HG02981 (cell line): Measurements from ENCODE around the gene NFYC.

Experiments
- ATAC-seq: cut with Tn5 transposase; IDR thresholded peaks from one replicate; pipeline ENCODE4 v1.9.1; 2021; ENCODE audit warnings: mild to moderate bottlenecking, moderate library complexity; ENCODE audit not compliant: unreplicated experiment

The NFYC gene

DNA sequence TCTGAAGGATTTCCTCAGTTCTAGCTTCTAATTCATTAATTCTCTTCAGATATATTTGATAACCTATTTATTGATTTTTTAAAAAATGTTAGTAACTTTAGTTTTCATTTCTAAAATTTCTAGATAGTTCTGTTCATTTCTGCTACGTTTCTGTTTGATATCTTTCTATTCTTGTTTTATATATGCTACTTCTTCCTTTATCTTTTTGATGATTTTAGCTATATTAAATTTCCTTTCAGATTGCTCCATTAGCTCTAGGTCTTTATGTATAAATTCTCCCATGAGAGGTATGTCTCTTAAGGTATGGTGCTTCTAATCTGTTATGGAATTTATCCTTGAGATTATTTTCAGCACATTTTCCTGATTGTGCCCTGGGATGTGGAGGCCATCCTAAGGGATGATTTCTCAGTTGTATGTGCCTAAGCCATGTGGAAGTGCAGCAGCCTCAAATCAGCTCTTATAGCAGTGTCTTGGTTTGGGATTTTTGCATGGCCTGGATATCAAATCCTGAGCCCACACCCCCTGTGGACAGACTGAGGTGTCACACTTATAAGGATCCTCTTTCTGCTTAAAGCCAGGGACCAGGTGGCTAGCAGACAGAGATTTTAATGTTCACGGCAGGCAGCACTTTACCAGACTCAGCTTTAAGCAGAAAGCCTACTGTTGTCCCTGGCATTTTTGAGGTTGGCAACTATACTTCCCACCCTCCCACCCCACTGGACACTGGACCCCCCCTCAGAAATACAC is 85.9 kb downstream of the NFYC start:
- ATAC-seq, result no peak

- no peak for ATAC-seq
Measured at GRCh38 chr1:40780678-40781607, 89.4 kb downstream of the NFYC start.

DNA sequence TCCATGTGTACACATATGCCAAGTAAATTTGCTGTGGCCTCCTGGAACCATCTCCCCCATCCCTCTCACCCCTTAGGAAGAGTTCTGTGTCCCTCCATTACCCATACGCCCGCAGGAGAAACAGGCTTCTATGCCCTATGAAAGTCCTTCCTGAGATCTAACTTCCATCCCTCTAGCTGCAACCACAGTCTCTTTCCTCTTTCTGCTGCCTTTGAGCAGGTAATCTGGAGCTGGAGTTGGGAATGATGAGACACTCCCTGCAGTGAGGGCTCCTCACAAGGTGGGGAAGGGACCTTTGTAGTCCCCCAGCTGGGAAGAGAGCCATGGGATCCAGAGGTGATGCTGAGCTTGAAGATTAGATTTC is 90.1 kb downstream of the NFYC start:
- ATAC-seq, result no peak

DNA sequence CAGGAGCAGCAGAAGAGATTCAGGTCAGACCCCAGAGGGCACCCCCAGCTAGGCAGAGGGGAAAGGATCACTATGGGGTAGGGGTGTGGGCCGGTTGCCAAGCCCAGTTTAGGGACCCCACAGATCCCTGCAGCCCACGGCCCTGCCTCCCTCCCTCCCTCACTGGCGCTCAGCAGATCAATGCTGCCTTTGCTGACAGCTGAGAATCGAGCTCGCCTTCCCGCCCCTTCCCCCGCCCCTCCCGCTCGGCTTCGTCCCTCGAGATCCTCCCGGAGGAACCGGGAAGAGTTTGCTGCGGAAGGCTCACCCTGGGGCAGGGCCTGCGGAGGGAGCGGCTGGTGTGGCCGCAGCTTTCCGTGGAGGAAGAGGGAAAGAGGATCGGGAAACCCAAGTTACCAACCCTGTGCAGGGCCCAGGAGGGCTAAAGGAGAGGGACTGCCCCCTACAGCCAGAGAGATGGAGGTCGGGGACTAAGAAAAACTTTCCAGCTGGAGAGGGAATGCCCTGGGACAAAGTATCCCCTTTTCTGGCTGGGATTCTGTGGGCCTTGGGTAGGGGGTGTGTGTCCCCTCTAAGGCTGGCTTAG is 91.0 kb downstream of the NFYC start:
- ATAC-seq, result no peak

DNA sequence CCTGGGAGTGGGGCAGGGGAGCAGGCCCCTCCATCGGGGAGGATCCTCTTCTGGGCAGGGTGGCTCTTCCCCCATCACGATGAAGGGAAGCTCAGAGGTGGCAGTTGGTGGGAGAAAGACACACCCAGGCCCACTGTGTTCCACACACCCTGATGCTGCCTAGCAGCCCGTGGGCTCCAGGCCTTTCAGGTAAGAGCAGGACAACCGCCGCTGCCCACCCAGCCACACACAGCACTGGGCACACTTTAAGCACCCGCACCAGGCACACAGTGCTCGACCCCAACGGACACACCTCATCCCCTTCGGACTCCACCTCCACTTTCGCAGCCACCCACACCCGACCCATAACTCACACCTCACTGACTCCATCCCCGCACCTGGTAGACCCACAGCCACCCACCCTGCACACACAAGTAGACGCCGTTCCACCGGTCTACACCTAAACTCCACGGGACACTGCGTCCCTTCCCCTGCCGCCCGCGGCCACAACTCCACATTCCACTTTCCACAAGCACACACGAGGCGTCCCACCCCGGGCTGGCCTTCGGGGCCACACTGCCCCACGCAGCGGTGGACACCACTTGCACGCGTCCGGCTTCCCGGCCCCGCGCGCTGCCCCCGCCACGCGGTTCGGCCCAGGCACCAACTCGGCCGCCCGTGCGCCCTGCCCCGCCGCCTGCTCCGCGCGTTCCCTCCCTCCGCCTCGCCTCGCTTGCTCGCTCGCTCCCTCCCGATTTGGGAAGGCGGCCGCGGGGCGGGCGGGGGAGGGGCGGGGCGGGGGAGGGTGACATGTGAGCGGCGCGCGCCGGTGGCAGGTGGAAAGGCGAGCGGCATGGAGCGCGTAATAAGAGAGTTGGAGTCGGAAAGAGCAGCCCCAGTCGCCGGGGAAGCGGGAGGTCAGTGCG is 91.7 kb downstream of the NFYC start, which contains the start of gene KCNQ4:
Gene KCNQ4 (plus strand): TSS at position 787 of the 905 bp plus-strand sequence. CDS start 307 bp downstream, outside the sequence.
- ATAC-seq, result no peak

DNA sequence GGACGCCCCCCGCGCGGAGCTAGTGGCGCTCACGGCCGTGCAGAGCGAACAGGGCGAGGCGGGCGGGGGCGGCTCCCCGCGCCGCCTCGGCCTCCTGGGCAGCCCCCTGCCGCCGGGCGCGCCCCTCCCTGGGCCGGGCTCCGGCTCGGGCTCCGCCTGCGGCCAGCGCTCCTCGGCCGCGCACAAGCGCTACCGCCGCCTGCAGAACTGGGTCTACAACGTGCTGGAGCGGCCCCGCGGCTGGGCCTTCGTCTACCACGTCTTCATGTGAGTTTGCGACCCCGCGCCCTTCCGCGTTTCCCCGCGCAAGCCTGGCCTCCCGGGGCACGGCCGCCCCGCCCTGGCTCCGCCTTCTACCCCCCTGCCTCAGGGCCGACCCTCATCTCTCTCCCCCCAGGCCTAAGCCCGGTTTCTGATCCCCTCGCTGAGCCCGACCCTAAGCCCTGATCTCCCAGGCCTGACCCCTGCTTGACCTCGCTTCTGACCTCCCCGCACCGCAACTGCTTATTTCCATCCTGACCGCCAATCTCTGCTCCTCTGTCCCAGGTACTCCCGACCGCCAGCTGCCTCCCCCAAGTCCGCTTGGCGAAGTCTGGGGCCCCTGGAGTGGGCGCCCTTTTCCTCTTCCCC is 92.8 kb downstream of the NFYC start:
- ATAC-seq, result no peak

- no peak for ATAC-seq
Measured at GRCh38 chr1:40784771-40785151, 93.3 kb downstream of the NFYC start.

DNA sequence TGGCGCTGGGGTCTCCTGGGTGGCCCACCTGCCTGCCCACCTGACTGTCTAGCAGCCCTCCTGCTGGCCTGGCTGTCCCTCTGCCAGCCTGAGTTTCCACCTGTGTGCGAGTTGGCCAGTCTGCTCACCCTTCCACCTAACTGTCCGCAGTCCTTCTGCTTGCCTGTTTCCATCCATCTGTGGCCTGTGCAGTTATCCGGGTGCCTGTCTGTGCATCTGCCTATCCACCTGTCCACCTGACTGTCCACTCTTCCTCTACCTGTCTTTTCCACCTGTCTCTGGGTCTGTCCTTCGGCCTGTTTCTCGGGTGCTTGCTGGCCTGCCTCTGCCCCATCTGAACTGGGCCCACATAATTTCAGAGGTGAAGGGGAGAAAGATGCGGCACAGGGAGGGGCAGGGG is 93.9 kb downstream of the NFYC start:
- ATAC-seq, result no peak

DNA sequence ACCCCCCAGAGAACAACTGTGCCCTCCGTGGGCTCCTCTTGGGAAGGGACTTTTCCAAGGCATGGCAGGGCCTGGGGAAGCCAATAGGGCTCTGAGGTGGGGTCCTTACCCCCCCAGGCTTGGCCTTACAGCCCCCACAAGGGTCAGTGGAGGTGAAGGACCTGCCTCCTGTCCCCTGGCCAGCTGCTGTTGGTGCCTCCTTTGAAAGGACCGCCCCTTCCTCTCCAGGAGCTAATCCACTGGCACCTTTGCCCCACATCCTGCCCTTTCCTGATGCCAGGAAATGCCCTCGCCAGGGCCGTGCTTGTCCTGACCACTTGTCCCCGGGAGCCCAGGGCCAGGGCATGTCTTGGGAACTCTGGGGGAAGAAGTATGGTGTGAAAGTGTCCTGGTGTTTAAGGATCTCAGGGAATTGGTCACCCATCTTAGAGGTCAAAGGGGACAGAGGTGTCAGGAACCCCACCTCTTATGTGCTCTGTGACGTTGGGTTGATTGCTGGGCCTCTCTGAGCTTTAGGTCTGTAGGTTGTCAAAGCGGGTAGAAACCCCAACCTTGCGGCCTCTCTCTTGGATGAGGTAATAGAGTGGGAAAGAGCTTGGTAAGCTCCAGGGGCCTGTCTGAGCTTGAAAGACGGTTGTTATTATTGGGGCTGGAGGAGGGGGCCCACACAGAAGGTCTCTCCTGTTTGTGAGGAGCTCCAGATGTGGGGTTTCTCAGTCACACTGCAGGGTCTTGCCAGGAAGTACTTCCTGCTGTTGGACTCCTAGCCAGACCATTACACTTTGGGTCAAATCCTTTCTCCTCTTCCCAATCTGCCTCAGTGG is 94.9 kb downstream of the NFYC start:
- no peak for ATAC-seq

DNA sequence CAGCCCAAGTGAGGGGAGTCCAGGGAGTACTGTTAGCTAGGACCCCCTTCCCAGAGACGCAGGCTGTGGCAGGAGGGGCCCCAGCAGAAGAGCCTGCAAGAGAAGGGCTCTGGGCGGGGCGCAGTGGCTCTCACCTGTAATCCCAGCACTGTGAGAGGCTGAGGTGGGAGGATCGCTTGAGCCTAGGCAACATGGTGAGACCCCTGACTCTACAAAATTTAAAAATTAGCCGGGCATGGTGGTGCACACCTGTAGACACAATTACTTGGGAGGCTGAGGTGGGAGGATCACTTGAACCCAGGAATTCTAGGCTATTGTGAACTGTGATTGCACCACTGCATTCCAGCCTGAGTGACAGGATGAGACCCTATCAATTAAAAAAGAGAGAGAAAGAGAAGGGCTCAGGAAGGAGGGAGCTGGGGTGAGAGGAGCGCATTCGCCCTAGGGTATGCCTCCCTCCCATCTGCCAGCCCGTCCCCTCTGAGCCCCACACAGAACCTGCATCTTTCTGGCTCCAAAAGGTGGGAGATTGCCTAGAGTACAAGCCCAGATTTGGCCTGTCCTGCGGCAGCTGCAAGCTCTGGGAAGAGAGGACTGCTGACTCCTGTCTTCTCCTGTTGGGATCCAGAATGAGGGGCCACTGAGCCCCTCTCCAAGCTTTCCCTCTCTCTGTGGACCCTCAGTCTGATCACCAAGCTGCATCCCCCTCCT is 95.6 kb downstream of the NFYC start:
- ATAC-seq, result no peak

GRCh38 chr1:40787737-40788560 is 96.4 kb downstream of the NFYC start:
- no peak for ATAC-seq

DNA sequence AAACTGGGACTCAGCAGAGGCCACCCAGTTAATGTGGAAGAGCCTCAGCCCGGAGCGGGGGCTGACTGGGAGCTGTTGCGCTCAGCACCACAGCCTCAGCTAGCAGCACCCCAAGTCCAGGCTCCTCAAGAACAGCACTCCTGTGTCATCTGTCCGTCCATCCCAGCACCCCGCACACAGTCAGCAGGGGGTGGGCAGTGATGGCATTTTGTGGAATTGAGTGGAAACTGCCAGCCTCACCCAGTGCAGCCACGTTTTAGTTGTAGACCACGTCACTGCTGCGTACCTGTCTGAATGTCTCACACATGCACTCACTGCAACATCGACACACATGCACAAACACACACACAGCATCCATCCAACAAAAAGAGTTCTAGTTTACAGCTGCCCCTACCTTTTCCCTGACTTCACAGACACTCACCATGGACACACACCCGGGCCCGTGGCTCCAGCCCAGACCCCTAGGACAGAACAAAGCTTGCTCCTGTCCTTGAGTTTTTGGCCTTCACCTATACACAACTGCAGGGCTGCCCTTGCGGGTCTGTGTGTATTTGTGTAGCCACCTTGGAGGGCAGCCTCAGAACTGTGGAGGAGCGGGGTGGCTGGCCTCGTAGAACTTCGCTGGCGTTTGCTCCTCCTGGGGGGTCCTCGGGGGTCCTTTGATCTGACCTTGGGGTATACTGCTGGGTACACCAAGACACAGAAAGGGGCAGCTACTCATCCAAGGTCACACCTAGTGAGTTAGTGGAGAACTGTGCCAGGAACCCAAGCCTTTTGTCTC is 97.2 kb downstream of the NFYC start:
- ATAC-seq, result no peak

DNA sequence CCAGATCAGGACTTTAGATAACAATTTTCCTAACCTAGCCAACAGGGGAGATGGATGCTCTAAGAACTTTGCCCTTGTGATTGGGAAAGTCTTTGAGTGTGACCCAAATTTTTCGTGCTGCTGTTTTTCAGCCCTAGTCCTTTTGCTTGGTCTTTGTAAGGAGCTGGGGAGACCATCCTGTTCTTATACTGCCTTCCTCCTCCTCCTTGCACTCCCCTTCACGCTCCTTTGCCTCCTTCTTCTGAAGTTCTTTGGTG is 97.8 kb downstream of the NFYC start:
- ATAC-seq, result no peak

DNA sequence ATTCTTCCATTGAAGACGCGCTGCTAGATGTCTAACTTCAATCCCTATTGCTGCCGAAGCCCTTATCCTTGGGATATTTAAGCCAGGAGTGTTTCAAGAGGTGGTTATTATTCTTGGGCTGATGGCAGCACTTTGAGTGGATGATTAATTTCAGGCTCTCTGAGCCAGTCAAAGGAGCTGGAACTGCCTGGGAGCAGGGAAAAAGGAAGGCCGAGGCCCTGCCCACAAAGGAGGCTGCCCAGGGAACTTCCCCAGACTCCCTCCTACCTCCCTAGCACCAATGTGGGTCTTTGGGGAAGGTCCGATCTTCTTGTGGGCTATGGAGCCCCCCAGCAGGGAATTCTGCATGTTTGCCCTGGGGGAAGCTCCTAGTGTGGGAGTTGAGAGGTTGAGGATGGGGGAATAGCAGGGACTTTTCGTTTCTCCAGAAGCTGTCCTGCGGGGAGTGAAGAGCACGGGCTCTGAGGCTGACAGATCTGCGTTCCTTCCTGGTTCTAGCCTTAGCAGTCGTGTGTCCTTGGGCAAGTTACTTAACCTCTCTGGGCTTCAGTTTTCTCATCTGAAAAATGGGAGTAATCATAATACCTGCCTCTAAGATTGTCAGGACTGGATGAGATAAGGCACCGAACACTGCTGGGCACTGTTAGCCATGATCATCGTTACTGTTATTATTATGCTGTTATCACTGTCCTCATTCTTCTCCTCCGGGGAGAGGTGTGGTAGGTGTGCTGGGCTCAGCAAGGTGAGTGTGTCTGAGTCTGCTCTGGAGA is 98.3 kb downstream of the NFYC start:
- no peak for ATAC-seq

GRCh38 chr1:40792036-40792435 is 100.5 kb downstream of the NFYC start:
- no peak for ATAC-seq

DNA sequence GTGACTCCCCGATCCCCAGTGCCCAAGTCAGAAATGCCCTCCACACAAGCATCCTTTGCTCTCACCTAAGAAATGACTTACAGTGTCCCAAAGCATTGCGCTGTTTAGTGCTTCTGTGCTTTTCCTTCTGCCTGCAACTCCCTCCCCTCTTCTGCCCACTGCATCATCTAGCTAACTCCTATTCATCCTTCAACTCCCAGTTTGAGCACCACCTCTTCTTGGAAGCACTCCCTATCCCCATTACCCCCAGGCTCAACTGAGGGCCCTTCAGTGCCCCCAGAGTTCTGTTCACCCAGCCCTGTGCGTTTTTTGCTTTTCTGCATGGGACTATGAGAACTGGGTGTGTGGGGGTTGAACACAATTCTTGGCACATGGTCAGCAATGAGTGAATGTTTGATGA is 102.1 kb downstream of the NFYC start:
- ATAC-seq, result no peak

DNA sequence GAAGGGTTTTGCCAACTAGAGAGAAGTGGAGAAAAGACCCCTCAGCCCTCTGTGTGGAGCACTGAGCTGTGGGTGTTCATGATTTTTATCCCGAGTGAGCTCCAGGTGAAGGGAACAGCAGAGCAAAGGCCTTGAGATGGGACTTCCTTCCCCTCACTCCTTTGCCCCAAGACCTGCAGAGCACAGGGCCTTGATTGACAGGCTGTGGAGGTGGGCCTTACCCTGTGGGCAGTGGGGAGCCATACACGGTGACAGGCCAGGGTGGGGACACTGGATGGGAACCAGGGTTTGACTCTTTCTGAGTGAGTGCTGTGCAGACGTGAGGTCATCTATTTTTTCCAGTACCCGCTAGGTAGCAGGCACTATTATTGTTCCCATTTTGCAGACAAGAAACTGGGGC is 102.5 kb downstream of the NFYC start:
- ATAC-seq, result no peak
